Esophagus squamous epithelium (tissue), 4 donors: ENCODE data around the gene PRRG2.

Source experiments
- POLR2A ChIP-seq, 4 donors: fragments of 450-650 bp; IDR thresholded peaks; one replicate each; pipeline ENCODE4 v1.6.1; 2017; ENCODE audit warnings: antibody characterized with exemption in 4 of 4, mild to moderate bottlenecking in 4 of 4, moderate library complexity in 3 of 4
- TF ChIP-seq, protein P1 (sequence below), 6 experiments: fragments of 450-650 bp in 4 of 6; fragments of 200-600 bp in 2 of 6; sonication (generic) in 2 of 6; IDR thresholded peaks; one replicate each; pipeline ENCODE4 v1.5.1; 2016 to 2019; ENCODE audit warnings: antibody characterized with exemption in 6 of 6, mild to moderate bottlenecking in 4 of 6, moderate library complexity in 4 of 6

DNA sequence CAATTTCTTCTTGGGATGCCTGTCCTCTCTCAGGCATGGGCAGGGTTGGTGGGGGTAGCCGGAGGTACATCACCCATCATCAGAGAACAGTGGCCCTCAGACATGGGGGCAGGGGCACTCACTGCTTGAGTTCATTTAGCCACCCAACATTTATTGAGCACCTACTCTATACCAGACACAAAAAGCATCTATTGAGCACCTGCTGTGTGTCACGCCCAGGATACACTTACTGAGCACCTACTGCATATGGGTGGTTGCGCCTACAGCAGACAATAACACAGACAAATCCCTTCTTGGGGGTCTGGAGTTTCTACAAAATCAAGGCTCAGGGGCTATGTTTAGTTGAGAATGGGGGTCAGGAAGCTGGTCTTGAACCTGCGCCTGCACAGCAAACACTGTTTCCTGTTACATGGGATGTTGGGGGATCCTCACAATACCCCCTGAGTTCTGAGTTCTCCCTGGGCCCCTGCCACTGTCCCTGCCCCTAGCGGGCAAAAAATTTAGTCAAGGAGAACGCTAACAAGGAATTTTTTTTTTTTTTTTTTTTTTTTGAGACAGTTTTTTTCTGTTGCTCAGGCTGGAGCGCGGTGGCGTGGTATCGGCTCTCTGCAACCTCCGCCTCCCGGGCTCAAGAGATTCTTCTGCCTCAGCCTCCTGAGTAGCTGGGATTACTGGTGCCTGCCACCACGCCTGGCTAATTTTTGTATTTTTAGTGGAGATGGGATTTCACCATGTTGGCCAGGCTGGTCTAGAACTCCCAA is 41.7 kb upstream of the PRRG2 start:
- TF ChIP-seq, protein P1, sequence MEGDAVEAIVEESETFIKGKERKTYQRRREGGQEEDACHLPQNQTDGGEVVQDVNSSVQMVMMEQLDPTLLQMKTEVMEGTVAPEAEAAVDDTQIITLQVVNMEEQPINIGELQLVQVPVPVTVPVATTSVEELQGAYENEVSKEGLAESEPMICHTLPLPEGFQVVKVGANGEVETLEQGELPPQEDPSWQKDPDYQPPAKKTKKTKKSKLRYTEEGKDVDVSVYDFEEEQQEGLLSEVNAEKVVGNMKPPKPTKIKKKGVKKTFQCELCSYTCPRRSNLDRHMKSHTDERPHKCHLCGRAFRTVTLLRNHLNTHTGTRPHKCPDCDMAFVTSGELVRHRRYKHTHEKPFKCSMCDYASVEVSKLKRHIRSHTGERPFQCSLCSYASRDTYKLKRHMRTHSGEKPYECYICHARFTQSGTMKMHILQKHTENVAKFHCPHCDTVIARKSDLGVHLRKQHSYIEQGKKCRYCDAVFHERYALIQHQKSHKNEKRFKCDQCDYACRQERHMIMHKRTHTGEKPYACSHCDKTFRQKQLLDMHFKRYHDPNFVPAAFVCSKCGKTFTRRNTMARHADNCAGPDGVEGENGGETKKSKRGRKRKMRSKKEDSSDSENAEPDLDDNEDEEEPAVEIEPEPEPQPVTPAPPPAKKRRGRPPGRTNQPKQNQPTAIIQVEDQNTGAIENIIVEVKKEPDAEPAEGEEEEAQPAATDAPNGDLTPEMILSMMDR (IDR thresholded peaks at IDR 0.05) = no peak
- no peak for TF ChIP-seq POLR2A (IDR thresholded peaks at IDR 0.05)
